Gastrocnemius medialis (tissue), 4 donors: ENCODE measurements around the gene LTK. TPM values are rescaled to one million over a fixed set of nuclear protein-coding genes. Genes with fewer than 3 reads are reported as not detected.

ENCODE experiments used
- ATAC-seq, 2 donors: fragments of 150-250 bp; one replicate each; pipeline ENCODE4 v1.9.1; 2016
- DNase-seq, 2 donors: peaks; one replicate each; pipeline ENCODE4 v3.0.0-alpha.2; 2019
- H3K27ac ChIP-seq, 4 donors: fragments of 200-600 bp; sonication (generic); 1 replicate in 1 of 4; 2 replicates in 3 of 4; pipeline ENCODE4 v1.5.1; 2016 to 2018; ENCODE audit warnings: mild to moderate bottlenecking in 2 of 4, moderate library complexity in 1 of 4
- H3K27me3 ChIP-seq, 3 donors: fragments of 200-600 bp; sonication (generic) in 2 of 3; 1 replicate in 1 of 3; 2 replicates in 2 of 3; pipeline versions ENCODE4 v1.5.1 to v1.6.0; 2016 to 2019; ENCODE audit warnings: mild to moderate bottlenecking in 1 of 3, moderate library complexity in 1 of 3
- H3K36me3 ChIP-seq, 2 donors: fragments of 200-600 bp; sonication (generic) in 1 of 2; one replicate each; pipeline ENCODE4 v1.5.1; 2017 to 2018
- H3K4me1 ChIP-seq, 2 donors: fragments of 200-600 bp; sonication (generic) in 1 of 2; one replicate each; pipeline ENCODE4 v1.5.1; 2016 to 2017; ENCODE audit warnings: mild to moderate bottlenecking in 2 of 2
- H3K4me3 ChIP-seq, 4 donors: fragments of 200-600 bp; sonication (generic) in 3 of 4; 1 replicate in 1 of 4; 2 replicates in 3 of 4; pipeline ENCODE4 v1.5.1; 2016 to 2019; ENCODE audit warnings: mild to moderate bottlenecking in 2 of 4
- H3K9me3 ChIP-seq, 3 donors: fragments of 200-600 bp; sonication (generic) in 2 of 3; 1 replicate in 1 of 3; 2 replicates in 2 of 3; pipeline ENCODE4 v1.5.1; 2016 to 2019
- CTCF ChIP-seq, 5 experiments: fragments of 450-650 bp in 3 of 5; fragments of 200-600 bp in 2 of 5; sonication (generic) in 2 of 5; IDR thresholded peaks in 4 of 5; conservative IDR thresholded peaks in 1 of 5; 1 replicate in 4 of 5; 2 replicates in 1 of 5; pipeline ENCODE4 v1.5.1; 2016 to 2019; ENCODE audit warnings: antibody characterized with exemption in 5 of 5, mild to moderate bottlenecking in 3 of 5, moderate library complexity in 3 of 5
- POLR2A ChIP-seq, 2 donors: fragments of 450-650 bp; IDR thresholded peaks; one replicate each; pipeline ENCODE4 v1.6.1; 2017; ENCODE audit warnings: antibody characterized with exemption in 2 of 2, mild to moderate bottlenecking in 2 of 2, moderate library complexity in 2 of 2
- in situ Hi-C, 4 donors: fragments of 200-750 bp; cut with MboI; loops; one replicate each; pipeline versions ENCODE4 v1.15.0 to v1.8.0; 2017; ENCODE audit warnings: low sequenced_read_pairs in 4 of 4
- intact Hi-C: fragments of 100-400 bp; cut with DNase I; formaldehyde crosslinking; loops from one replicate; pipeline ENCODE4 v1.15.1; 2023; ENCODE audit warnings: low total_unique reads
- total RNA-seq, 4 donors: library from RNA; depleted of rRNA; stranded (reverse); fragments of >200 nt; gene quantifications; one replicate each; pipeline versions ENCODE4 v1.1.0 to v1.2.3, GENCODE V29; 2016

LTK gene
- total RNA-seq, 4 donors from 2014 or later: 0.34 to 0.68 TPM; not detected in 2

GRCh38 chr15:41483519-41483918, 30.1 kb downstream of the LTK start:
- ATAC-seq: no peak
- Histone ChIP-seq H3K36me3 (peaks cover 0 to 44% of the 10 kb centered on the region in 2 donors), H3K9me3 (no peaks in the 10 kb centered on the region), H3K27me3 (peaks cover 0 to 5% (median 4%) of the 10 kb centered on the region in 3 donors), H3K4me3 (no peak overlapping the region), H3K27ac (no peak overlapping the region), H3K4me1 (no peaks in the 10 kb centered on the region)
- TF ChIP-seq POLR2A (IDR thresholded peaks at IDR 0.05): no peak
- no peak for TF ChIP-seq CTCF (IDR thresholded peaks at IDR 0.05 in 4 of 5, conservative IDR thresholded peaks at IDR 0.05 in 1 of 5)
- in situ Hi-C loops (no loop called here), intact Hi-C loops (no loop called here)
- no peak for DNase-seq

GRCh38 chr15:41483115-41483514, 30.5 kb downstream of the LTK start:
- peaks cover 0 to 2% (median 1%) of the 10 kb centered on the region in 3 donors for H3K27me3 ChIP-seq
- in situ Hi-C loops: no loop called here
- H3K9me3 ChIP-seq: no peaks in the 10 kb centered on the region
- no peak for DNase-seq
- H3K36me3 ChIP-seq: peaks cover 0 to 48% of the 10 kb centered on the region in 2 donors
- H3K4me3 ChIP-seq: no peak overlapping the region
- no peak overlapping the region for H3K27ac ChIP-seq
- intact Hi-C loops: no loop called here
- no peaks in the 10 kb centered on the region for H3K4me1 ChIP-seq
- ATAC-seq: no peak
- no peak for TF ChIP-seq POLR2A (IDR thresholded peaks at IDR 0.05)
- TF ChIP-seq CTCF (IDR thresholded peaks at IDR 0.05 in 4 of 5, conservative IDR thresholded peaks at IDR 0.05 in 1 of 5): no peak

- TF ChIP-seq CTCF (IDR thresholded peaks at IDR 0.05 in 4 of 5, conservative IDR thresholded peaks at IDR 0.05 in 1 of 5) (no peak), POLR2A (IDR thresholded peaks at IDR 0.05) (no peak)
- no peak overlapping the region for H3K27ac ChIP-seq
- no peaks in the 10 kb centered on the region for H3K4me1 ChIP-seq
- H3K4me3 ChIP-seq: no peak overlapping the region
- in situ Hi-C loops (no loop called here), intact Hi-C loops (no loop called here)
- ATAC-seq (no peak), DNase-seq (no peak)
- no peaks in the 10 kb centered on the region for H3K27me3 ChIP-seq
- no peaks in the 10 kb centered on the region for H3K9me3 ChIP-seq
- H3K36me3 ChIP-seq: peaks cover 0 to 56% of the 10 kb centered on the region in 2 donors
Measured at GRCh38 chr15:41482110-41482877, 31.3 kb downstream of the LTK start.

GRCh38 chr15:41480396-41481140, 33.1 kb downstream of the LTK start:
- H3K36me3 ChIP-seq: peaks cover 0 to 73% of the 10 kb centered on the region in 2 donors
- no peak overlapping the region for H3K4me3 ChIP-seq
- ATAC-seq (no peak), DNase-seq (no peak)
- TF ChIP-seq POLR2A (IDR thresholded peaks at IDR 0.05) (no peak), CTCF (IDR thresholded peaks at IDR 0.05 in 4 of 5, conservative IDR thresholded peaks at IDR 0.05 in 1 of 5) (no peak)
- H3K4me1 ChIP-seq: peaks cover 0 to 7% of the 10 kb centered on the region in 2 donors
- in situ Hi-C loops (no loop called here), intact Hi-C loops (no loop called here)
- no peaks in the 10 kb centered on the region for H3K9me3 ChIP-seq
- H3K27me3 ChIP-seq: no peaks in the 10 kb centered on the region
- H3K27ac ChIP-seq: no peak overlapping the region
